Measurements from ENCODE around the gene RIPOR2. TPM values are rescaled to one million over a fixed set of nuclear protein-coding genes. Genes with fewer than 3 reads are reported as not detected.

The RIPOR2 gene
- total and polyA plus RNA-seq, 2 of the 13 experiments (the other 11 are each of a cell fraction or from before 2014, with no cell fraction given), result 0.02 to 0.05 TPM

DNA sequence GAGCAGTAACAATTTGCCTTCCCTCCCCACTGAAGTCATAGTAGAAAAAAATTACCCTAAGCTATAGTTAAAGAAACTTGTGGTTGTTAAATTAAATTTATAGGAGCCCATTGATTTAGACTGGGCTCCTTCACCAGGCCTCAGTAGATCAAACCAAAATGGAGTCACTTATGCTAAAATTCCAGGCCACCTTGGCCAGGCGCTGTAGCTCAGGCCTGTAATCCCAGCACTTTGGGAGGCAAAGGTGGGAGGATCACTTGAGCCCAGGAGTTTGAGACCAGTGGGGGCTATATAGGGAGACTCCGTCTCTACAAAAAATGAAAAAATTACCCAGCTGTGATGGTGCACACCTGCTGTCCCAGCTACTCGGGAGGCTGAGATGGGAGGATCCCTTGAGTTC is 176.0 kb downstream of the RIPOR2 start:
- POLR2A ChIA-PET, result no interaction called here
- no peak for TF ChIP-seq ARNT2 (CRISPR knock-in tag; IDR thresholded peaks at IDR 0.05; ENCODE audit: low read depth)
- TF ChIP-seq CEBPG (CRISPR knock-in tag; IDR thresholded peaks at IDR 0.05), result no peak
- no peak for TF ChIP-seq XBP1 (CRISPR knock-in tag; IDR thresholded peaks at IDR 0.05)
- no peak for TF ChIP-seq HDAC6 (IDR thresholded peaks at IDR 0.05; ENCODE audit: low read depth, low read length)
- no peak for TF ChIP-seq BORCS8-MEF2B (CRISPR knock-in tag; IDR thresholded peaks at IDR 0.05)
- TF ChIP-seq ZNF501 (CRISPR knock-in tag; IDR thresholded peaks at IDR 0.05), result no peak
- TF ChIP-seq, protein P1, sequence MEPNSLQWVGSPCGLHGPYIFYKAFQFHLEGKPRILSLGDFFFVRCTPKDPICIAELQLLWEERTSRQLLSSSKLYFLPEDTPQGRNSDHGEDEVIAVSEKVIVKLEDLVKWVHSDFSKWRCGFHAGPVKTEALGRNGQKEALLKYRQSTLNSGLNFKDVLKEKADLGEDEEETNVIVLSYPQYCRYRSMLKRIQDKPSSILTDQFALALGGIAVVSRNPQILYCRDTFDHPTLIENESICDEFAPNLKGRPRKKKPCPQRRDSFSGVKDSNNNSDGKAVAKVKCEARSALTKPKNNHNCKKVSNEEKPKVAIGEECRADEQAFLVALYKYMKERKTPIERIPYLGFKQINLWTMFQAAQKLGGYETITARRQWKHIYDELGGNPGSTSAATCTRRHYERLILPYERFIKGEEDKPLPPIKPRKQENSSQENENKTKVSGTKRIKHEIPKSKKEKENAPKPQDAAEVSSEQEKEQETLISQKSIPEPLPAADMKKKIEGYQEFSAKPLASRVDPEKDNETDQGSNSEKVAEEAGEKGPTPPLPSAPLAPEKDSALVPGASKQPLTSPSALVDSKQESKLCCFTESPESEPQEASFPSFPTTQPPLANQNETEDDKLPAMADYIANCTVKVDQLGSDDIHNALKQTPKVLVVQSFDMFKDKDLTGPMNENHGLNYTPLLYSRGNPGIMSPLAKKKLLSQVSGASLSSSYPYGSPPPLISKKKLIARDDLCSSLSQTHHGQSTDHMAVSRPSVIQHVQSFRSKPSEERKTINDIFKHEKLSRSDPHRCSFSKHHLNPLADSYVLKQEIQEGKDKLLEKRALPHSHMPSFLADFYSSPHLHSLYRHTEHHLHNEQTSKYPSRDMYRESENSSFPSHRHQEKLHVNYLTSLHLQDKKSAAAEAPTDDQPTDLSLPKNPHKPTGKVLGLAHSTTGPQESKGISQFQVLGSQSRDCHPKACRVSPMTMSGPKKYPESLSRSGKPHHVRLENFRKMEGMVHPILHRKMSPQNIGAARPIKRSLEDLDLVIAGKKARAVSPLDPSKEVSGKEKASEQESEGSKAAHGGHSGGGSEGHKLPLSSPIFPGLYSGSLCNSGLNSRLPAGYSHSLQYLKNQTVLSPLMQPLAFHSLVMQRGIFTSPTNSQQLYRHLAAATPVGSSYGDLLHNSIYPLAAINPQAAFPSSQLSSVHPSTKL (CRISPR knock-in tag; IDR thresholded peaks at IDR 0.05), result no peak
- TF ChIP-seq MBNL3 (CRISPR knock-in tag; conservative IDR thresholded peaks at IDR 0.05), result no peak
- TF ChIP-seq MTA1 (CRISPR knock-in tag; IDR thresholded peaks at IDR 0.05; ENCODE audit: borderline replicate concordance), result no peak
- TF ChIP-seq ZNF296 (CRISPR knock-in tag; conservative IDR thresholded peaks at IDR 0.05), result no peak
- no peak for TF ChIP-seq ZNF468 (CRISPR knock-in tag; IDR thresholded peaks at IDR 0.05)
- no peak for TF ChIP-seq TOPORS (CRISPR knock-in tag; IDR thresholded peaks at IDR 0.05)
- TF ChIP-seq, protein P2, sequence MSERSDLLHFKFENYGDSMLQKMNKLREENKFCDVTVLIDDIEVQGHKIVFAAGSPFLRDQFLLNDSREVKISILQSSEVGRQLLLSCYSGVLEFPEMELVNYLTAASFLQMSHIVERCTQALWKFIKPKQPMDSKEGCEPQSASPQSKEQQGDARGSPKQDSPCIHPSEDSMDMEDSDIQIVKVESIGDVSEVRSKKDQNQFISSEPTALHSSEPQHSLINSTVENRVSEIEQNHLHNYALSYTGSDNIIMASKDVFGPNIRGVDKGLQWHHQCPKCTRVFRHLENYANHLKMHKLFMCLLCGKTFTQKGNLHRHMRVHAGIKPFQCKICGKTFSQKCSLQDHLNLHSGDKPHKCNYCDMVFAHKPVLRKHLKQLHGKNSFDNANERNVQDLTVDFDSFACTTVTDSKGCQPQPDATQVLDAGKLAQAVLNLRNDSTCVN (CRISPR knock-in tag; IDR thresholded peaks at IDR 0.05; ENCODE audit: borderline replicate concordance), result no peak
- TF ChIP-seq ZNF251 (CRISPR knock-in tag; IDR thresholded peaks at IDR 0.05), result no peak
- no peak for TF ChIP-seq JUN (CRISPR knock-in tag; IDR thresholded peaks at IDR 0.05)
- no peak for TF ChIP-seq FOXK1 (CRISPR knock-in tag; IDR thresholded peaks at IDR 0.05; ENCODE audit: borderline replicate concordance, low read depth)
- no peak for TF ChIP-seq ZNF329 (CRISPR knock-in tag; IDR thresholded peaks at IDR 0.05; ENCODE audit: low read depth)
- TF ChIP-seq CEBPB (IDR thresholded peaks at IDR 0.05; ENCODE audit: borderline replicate concordance, low read depth, low read length), result no peak
- TF ChIP-seq, protein P3, sequence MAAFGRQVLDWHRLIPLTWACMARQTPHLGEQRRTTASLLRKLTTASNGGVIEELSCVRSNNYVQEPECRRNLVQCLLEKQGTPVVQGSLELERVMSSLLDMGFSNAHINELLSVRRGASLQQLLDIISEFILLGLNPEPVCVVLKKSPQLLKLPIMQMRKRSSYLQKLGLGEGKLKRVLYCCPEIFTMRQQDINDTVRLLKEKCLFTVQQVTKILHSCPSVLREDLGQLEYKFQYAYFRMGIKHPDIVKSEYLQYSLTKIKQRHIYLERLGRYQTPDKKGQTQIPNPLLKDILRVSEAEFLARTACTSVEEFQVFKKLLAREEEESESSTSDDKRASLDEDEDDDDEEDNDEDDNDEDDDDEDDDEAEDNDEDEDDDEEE (CRISPR knock-in tag; IDR thresholded peaks at IDR 0.05), result no peak
- no peaks in the 10 kb centered on the region for H3K27me3 ChIP-seq (ENCODE audit: control insufficient read depth in 1 of 2, insufficient read depth in 2 of 2, low read length in 2 of 2)
- WGBS (ENCODE audit: low lambda C conversion rate), result 93% methylated on average over 3 of the region's 3 CpGs
- DNase-seq (ENCODE audit: low spot score), result no peak
- no peaks in the 10 kb centered on the region for H3K79me2 ChIP-seq (ENCODE audit: insufficient read depth, low read length)
- H3K9ac ChIP-seq (ENCODE audit: insufficient read depth, low read depth, low read length), result no peak overlapping the region
- H4K20me1 ChIP-seq (ENCODE audit: insufficient read depth, low read length), result no peaks in the 10 kb centered on the region
- intact Hi-C loops (cut with micrococcal nuclease; ENCODE audit: unreplicated experiment), result no loop called here
- H3K4me3 ChIP-seq (replicated peaks in 1 of 3; ENCODE audit: insufficient read depth in 1 of 3, low read depth in 2 of 3, low read length in 3 of 3), result no peak overlapping the region
- H3K4me2 ChIP-seq (ENCODE audit: low read depth, low read length), result no peak overlapping the region
- FAIRE-seq, result no peak
- no peaks in the 10 kb centered on the region for H3K36me3 ChIP-seq (replicated peaks in 1 of 2; ENCODE audit: control insufficient read depth in 1 of 2, insufficient read depth in 2 of 2, low read length in 2 of 2)
- H3K4me1 ChIP-seq (ENCODE audit: insufficient read depth, low read length), result peaks cover 23% of the 10 kb centered on the region
- no peaks in the 10 kb centered on the region for H3K9me3 ChIP-seq (ENCODE audit: low read length)
- ATAC-seq, result no peak
- in situ Hi-C loops (cut with HindIII; ENCODE audit: extremely low pct_ligation_motif_present, low pct_unique_long_range_greater_than_20kb), result no loop called here
- CTCF ChIA-PET (ENCODE audit: low intra/inter-chr PET ratio, low total read pairs), result no interaction called here
- H3K27ac ChIP-seq (ENCODE audit: extremely low read length, insufficient read depth, low read length), result no peak overlapping the region
- no peak overlapping the region for H2AFZ ChIP-seq (ENCODE audit: low read length)
- no TSS peak for BruUV-seq (replicated peaks)
